ENCODE results near the gene GDPGP1. TPM values are rescaled to one million over a fixed set of nuclear protein-coding genes. Genes with fewer than 3 reads are reported as not detected.

GDPGP1 gene
- total and polyA plus RNA-seq, 2 donors = 2.5 to 5.0 TPM

DNA sequence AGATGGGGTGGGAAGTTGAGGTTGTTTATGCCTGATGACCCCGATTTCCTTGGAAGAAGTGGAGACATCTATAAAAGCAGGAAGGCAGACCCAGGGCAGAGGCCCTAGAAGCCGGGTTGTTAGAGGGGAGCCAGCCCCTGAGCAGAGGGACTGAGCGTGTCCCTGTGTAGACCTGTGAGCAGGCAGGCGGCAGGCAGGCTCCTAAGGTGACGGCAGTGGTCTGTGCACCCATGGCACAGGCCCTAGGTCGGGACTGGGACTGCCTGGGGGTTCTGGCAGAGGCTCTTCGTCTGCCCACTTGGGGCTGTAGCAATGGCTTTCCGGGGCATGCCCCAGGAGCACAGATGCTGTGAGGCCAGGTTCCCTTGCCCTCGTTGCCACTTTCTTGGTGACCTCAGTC, 23.0 kb upstream of the GDPGP1 start:
- H3K36me3 ChIP-seq (ENCODE audit: control insufficient read depth in 2 of 2, insufficient read depth in 2 of 2, low read length in 1 of 2) = peaks cover 29% of the 10 kb centered on the region in 2 donors
- peak overlapping the region in 1 of 2 donors; percentile 62 for H3K27ac ChIP-seq (ENCODE audit: low read depth in 1 of 2, low read length in 1 of 2)
- 96% methylated on average over 9 of the region's 9 CpGs for WGBS
- no peak overlapping the region for H3K4me3 ChIP-seq (ENCODE audit: low read length in 2 of 2)
- no peaks in the 10 kb centered on the region for H3K27me3 ChIP-seq (ENCODE audit: control insufficient read depth in 2 of 2, insufficient read depth in 1 of 2, low read length in 1 of 2)
- no peaks in the 10 kb centered on the region for H3K9me3 ChIP-seq (ENCODE audit: control insufficient read depth in 2 of 2, insufficient read depth in 1 of 2, low read length in 1 of 2)
- no peak for DNase-seq (ENCODE audit: low read depth in 6 of 9, low spot score in 9 of 9)
- peaks cover 0 to 28% of the 10 kb centered on the region in 2 donors for H3K4me1 ChIP-seq (ENCODE audit: control insufficient read depth in 2 of 2, insufficient read depth in 2 of 2, low read length in 2 of 2)

GRCh38 chr15:90211440-90212143, 22.4 kb upstream of the GDPGP1 start:
- WGBS = 72% methylated on average over 13 of the region's 13 CpGs
- Histone ChIP-seq H3K4me1 (ENCODE audit: control insufficient read depth in 2 of 2, insufficient read depth in 2 of 2, low read length in 2 of 2) (peaks cover 0 to 28% of the 10 kb centered on the region in 2 donors), H3K27me3 (ENCODE audit: control insufficient read depth in 2 of 2, insufficient read depth in 1 of 2, low read length in 1 of 2) (no peaks in the 10 kb centered on the region), H3K4me3 (ENCODE audit: low read length in 2 of 2) (no peak overlapping the region), H3K27ac (ENCODE audit: low read depth in 1 of 2, low read length in 1 of 2) (peak overlapping the region; percentile 62 to 81), H3K36me3 (ENCODE audit: control insufficient read depth in 2 of 2, insufficient read depth in 2 of 2, low read length in 1 of 2) (peaks cover 24 to 25% of the 10 kb centered on the region in 2 donors), H3K9me3 (ENCODE audit: control insufficient read depth in 2 of 2, insufficient read depth in 1 of 2, low read length in 1 of 2) (no peaks in the 10 kb centered on the region)
- DNase-seq (ENCODE audit: low read depth in 6 of 9, low spot score in 9 of 9) = no peak

GRCh38 chr15:90212221-90213098, 21.5 kb upstream of the GDPGP1 start:
- H3K27ac ChIP-seq (ENCODE audit: low read depth in 1 of 2, low read length in 1 of 2) = peak overlapping the region; percentile 62 to 69
- H3K27me3 ChIP-seq (ENCODE audit: control insufficient read depth in 2 of 2, insufficient read depth in 1 of 2, low read length in 1 of 2) = no peaks in the 10 kb centered on the region
- WGBS = 90% methylated on average over 35 of the region's 35 CpGs
- H3K9me3 ChIP-seq (ENCODE audit: control insufficient read depth in 2 of 2, insufficient read depth in 1 of 2, low read length in 1 of 2) = no peaks in the 10 kb centered on the region
- peaks cover 20 to 21% of the 10 kb centered on the region in 2 donors for H3K36me3 ChIP-seq (ENCODE audit: control insufficient read depth in 2 of 2, insufficient read depth in 2 of 2, low read length in 1 of 2)
- H3K4me1 ChIP-seq (ENCODE audit: control insufficient read depth in 2 of 2, insufficient read depth in 2 of 2, low read length in 2 of 2) = peaks cover 0 to 32% of the 10 kb centered on the region in 2 donors
- DNase-seq (ENCODE audit: low read depth in 6 of 9, low spot score in 9 of 9) = no peak
- no peak overlapping the region for H3K4me3 ChIP-seq (ENCODE audit: low read length in 2 of 2)

DNA sequence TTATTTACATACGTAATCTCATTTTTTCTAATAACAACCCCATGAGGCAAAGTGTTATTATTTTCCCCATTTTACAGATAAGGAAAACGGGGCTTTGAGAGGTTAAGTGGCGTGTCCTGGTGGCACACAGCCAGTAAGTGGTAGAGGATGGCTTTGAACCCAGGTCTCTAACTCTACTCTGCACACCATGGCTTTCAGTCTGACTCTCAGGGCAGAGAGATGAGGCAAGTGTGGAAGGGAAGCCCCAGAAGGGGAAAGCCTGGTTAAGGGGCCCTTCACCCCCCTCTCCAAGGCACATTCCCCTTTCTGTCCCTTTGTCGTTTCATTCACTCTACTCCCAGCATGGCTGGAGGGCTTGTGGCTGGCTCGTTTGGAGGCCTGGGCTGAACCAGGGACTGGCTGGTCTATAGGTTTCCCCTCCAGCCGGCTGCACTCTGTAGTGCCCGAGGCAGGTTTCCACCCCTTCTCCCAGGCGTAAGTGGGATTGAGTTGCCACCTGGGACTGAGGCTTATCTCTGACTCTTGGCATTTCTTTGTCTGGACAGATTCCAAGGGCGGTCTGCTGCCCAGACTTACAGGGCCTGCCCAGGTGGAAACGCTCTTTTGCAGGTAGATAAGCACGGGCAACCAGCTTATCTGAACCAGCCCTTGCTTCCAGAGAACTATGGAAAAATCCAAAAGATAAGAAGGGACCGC, 20.7 kb upstream of the GDPGP1 start:
- 88% methylated on average over 12 of the region's 12 CpGs for WGBS
- Histone ChIP-seq H3K4me1 (ENCODE audit: control insufficient read depth in 2 of 2, insufficient read depth in 2 of 2, low read length in 2 of 2) (peaks cover 0 to 39% of the 10 kb centered on the region in 2 donors), H3K4me3 (ENCODE audit: low read length in 2 of 2) (no peak overlapping the region)

DNA sequence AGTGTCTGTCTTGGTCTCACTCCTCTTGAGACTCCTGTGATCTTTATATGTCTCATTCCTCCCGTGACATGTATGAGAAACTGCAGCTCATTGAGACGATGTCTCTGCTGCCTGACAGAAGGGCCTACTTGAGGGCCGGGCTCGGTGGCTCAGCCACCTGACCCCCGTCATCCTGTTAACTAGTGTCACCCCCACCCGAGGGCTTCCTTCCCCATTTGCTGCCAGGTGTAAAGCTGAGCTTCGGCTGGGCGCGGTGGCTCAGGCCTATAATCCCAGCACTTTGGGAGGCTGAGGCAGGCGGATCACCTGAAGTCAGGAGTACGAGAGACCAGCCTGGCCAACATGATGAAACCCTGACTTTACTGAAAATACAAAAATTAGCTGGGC, 20.2 kb upstream of the GDPGP1 start:
- 43% methylated on average over 11 of the region's 11 CpGs for WGBS

More for the DNA sequence above, 20.7 kb upstream of the GDPGP1 start:
- H3K27ac ChIP-seq (ENCODE audit: low read depth in 1 of 2, low read length in 1 of 2) = peak overlapping the region; percentile 17 to 55
- H3K27me3 ChIP-seq (ENCODE audit: control insufficient read depth in 2 of 2, insufficient read depth in 1 of 2, low read length in 1 of 2) = no peaks in the 10 kb centered on the region
- H3K9me3 ChIP-seq (ENCODE audit: control insufficient read depth in 2 of 2, insufficient read depth in 1 of 2, low read length in 1 of 2) = no peaks in the 10 kb centered on the region
- peaks cover 24 to 27% of the 10 kb centered on the region in 2 donors for H3K36me3 ChIP-seq (ENCODE audit: control insufficient read depth in 2 of 2, insufficient read depth in 2 of 2, low read length in 1 of 2)
- DNase-seq (ENCODE audit: low read depth in 6 of 9, low spot score in 9 of 9) = no peak

DNA sequence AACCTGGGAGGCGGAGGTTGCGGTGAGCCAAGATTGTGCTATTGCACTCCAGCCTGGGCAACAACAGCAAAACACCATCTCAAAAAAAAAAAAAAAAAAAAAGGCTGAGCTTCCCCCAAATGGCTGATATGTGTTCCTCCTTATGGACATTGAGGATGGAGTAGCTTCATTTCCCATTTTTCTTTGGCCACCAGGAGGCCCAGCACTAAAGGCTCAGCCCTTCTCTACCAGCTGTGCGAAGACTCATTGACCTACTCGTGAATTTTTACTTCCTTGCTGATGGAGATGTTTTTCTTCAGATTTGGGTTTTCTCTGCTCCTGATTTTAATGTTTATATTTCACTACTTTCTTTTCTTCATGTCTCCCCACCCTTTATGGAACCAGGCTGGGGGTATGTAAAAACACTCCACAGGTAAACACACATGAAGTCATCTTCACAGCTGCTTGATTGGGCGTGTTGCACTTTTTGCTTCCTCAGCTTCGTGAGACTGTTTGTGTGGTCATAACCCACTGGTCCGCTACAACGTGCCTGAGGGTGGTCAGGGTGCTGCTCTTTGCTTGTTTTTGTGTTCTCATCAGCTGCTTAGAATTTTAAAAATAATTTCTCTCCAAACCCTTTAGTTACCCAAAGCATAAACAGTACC, 19.3 kb upstream of the GDPGP1 start:
- Histone ChIP-seq H3K4me1 (ENCODE audit: control insufficient read depth in 2 of 2, insufficient read depth in 2 of 2, low read length in 2 of 2) (peaks cover 0 to 49% of the 10 kb centered on the region in 2 donors), H3K9me3 (ENCODE audit: control insufficient read depth in 2 of 2, insufficient read depth in 1 of 2, low read length in 1 of 2) (no peaks in the 10 kb centered on the region), H3K27me3 (ENCODE audit: control insufficient read depth in 2 of 2, insufficient read depth in 1 of 2, low read length in 1 of 2) (no peaks in the 10 kb centered on the region), H3K4me3 (ENCODE audit: low read length in 2 of 2) (no peak overlapping the region), H3K36me3 (ENCODE audit: control insufficient read depth in 2 of 2, insufficient read depth in 2 of 2, low read length in 1 of 2) (peaks cover 21 to 26% of the 10 kb centered on the region in 2 donors), H3K27ac (ENCODE audit: low read depth in 1 of 2, low read length in 1 of 2) (no peak overlapping the region)
- WGBS = 91% methylated on average over 8 of the region's 8 CpGs
- DNase-seq (ENCODE audit: low read depth in 6 of 9, low spot score in 9 of 9) = no peak

More for the DNA sequence above, 20.2 kb upstream of the GDPGP1 start:
- H3K9me3 ChIP-seq (ENCODE audit: control insufficient read depth in 2 of 2, insufficient read depth in 1 of 2, low read length in 1 of 2) = no peaks in the 10 kb centered on the region
- H3K36me3 ChIP-seq (ENCODE audit: control insufficient read depth in 2 of 2, insufficient read depth in 2 of 2, low read length in 1 of 2) = peaks cover 25 to 28% of the 10 kb centered on the region in 2 donors
- H3K27ac ChIP-seq (ENCODE audit: low read depth in 1 of 2, low read length in 1 of 2) = no peak overlapping the region
- DNase-seq (ENCODE audit: low read depth in 6 of 9, low spot score in 9 of 9) = no peak
- no peaks in the 10 kb centered on the region for H3K27me3 ChIP-seq (ENCODE audit: control insufficient read depth in 2 of 2, insufficient read depth in 1 of 2, low read length in 1 of 2)
- peaks cover 0 to 41% of the 10 kb centered on the region in 2 donors for H3K4me1 ChIP-seq (ENCODE audit: control insufficient read depth in 2 of 2, insufficient read depth in 2 of 2, low read length in 2 of 2)
- H3K4me3 ChIP-seq (ENCODE audit: low read length in 2 of 2) = no peak overlapping the region

DNA sequence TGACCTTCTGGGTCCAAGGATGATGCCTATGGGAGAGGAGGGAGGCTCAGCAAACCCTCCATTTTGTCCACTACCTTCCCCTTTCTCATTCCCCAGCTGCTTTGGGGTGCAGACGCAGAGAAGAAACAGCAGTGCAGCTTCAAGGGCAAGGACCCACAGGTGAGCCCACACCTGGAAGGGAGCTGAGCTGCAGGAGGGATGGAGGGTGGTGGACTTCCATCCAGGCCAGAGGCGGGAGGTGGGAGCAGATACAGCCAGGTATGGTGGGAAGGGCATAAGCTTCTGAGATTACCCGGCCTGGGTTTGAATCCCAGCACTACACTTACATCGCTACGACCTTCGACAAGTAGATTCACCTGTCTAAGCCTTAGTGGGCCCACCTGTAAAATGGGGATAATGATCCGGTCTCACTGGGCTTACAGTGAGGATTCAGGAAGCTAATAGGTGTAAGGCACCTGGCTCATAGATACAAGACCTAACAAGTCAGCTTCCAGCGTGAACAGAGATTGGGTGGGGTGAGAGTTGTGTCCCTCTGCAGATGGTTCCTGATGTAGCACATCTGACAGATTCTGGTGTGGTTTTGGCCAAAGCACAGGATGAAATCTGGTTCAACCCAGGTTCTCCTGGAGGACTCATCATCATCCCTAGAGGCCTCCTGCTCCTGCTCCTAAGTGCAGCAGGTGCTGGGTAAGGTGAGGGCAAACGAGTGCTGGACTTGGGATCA, 16.2 kb upstream of the GDPGP1 start:
- H3K9me3 ChIP-seq (ENCODE audit: control insufficient read depth in 2 of 2, insufficient read depth in 1 of 2, low read length in 1 of 2) = no peaks in the 10 kb centered on the region
- peaks cover 18 to 30% of the 10 kb centered on the region in 2 donors for H3K36me3 ChIP-seq (ENCODE audit: control insufficient read depth in 2 of 2, insufficient read depth in 2 of 2, low read length in 1 of 2)
- WGBS = 98% methylated on average over 9 of the region's 9 CpGs
- no peak for DNase-seq (ENCODE audit: low read depth in 6 of 9, low spot score in 9 of 9)
- peak overlapping the region in 1 of 2 donors; percentile 26 for H3K27ac ChIP-seq (ENCODE audit: low read depth in 1 of 2, low read length in 1 of 2)
- no peaks in the 10 kb centered on the region for H3K27me3 ChIP-seq (ENCODE audit: control insufficient read depth in 2 of 2, insufficient read depth in 1 of 2, low read length in 1 of 2)
- peaks cover 0 to 33% of the 10 kb centered on the region in 2 donors for H3K4me1 ChIP-seq (ENCODE audit: control insufficient read depth in 2 of 2, insufficient read depth in 2 of 2, low read length in 2 of 2)
- no peak overlapping the region for H3K4me3 ChIP-seq (ENCODE audit: low read length in 2 of 2)

DNA sequence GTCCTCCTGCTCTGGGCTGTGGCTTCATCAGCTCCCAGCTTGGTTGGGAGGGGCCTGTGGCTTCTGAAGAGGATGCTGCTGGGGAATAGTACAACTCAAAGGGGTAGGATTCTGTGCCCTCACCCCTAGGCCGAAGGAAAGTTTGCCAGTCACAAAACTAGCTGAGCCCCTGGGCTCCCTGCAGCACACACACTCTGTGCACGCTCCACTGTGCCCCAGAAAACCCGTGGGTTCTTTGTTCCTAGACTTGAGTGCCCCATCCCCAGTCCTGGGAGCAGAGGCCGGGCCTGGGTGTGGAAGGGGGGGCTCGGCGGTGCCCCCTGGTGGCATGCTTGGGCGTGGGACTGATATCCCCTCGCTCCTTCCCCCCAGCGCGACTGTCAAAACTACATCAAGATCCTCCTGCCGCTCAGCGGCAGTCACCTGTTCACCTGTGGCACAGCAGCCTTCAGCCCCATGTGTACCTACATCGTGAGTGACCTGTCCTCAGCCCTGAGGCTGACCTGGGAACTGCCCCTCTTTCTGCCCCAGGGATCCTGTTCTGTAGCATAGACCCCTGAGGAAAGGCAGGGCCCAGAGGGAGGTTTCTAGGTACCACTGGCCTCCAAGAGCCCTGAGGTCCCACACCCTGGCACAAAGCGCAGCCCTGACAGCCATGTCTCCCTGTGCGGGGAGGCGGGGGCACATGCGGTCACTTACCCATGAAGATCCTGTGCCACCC, 14.4 kb upstream of the GDPGP1 start:
- H3K4me3 ChIP-seq (ENCODE audit: low read length in 2 of 2) = no peak overlapping the region
- no peaks in the 10 kb centered on the region for H3K9me3 ChIP-seq (ENCODE audit: control insufficient read depth in 2 of 2, insufficient read depth in 1 of 2, low read length in 1 of 2)
- peaks cover 34 to 43% of the 10 kb centered on the region in 2 donors for H3K36me3 ChIP-seq (ENCODE audit: control insufficient read depth in 2 of 2, insufficient read depth in 2 of 2, low read length in 1 of 2)
- DNase-seq (ENCODE audit: low read depth in 6 of 9, low spot score in 9 of 9) = peak in 4 of 9 donors; percentile 49 to 79 (median 68)
- WGBS = 65% methylated on average over 17 of the region's 17 CpGs
- H3K27ac ChIP-seq (ENCODE audit: low read depth in 1 of 2, low read length in 1 of 2) = no peak overlapping the region
- H3K4me1 ChIP-seq (ENCODE audit: control insufficient read depth in 2 of 2, insufficient read depth in 2 of 2, low read length in 2 of 2) = peaks cover 0 to 22% of the 10 kb centered on the region in 2 donors
- H3K27me3 ChIP-seq (ENCODE audit: control insufficient read depth in 2 of 2, insufficient read depth in 1 of 2, low read length in 1 of 2) = no peaks in the 10 kb centered on the region

All from thymus (tissue), 11 donors.